ENCODE data around the gene CIAO2B.

Gene CIAO2B

GRCh38 chr16:66919569-66920298, 14.5 kb downstream of the CIAO2B start:
- no peak for DNase-seq

- DNase-seq: no peak
Observed at GRCh38 chr16:66918803-66919568, 15.2 kb downstream of the CIAO2B start, which contains the start of gene CDH16. Gene CDH16, minus strand, starts transcription at chr16:66918885. Its CDS starts 820 bp downstream, at chr16:66918065.

GRCh38 chr16:66918355-66918754, 15.8 kb downstream of the CIAO2B start:
- no peak for DNase-seq

- no peak for DNase-seq
Observed at GRCh38 chr16:66917741-66918140, 16.5 kb downstream of the CIAO2B start.

GRCh38 chr16:66916518-66916917, 17.7 kb downstream of the CIAO2B start:
- no peak for DNase-seq

GRCh38 chr16:66915041-66915440, 19.2 kb downstream of the CIAO2B start:
- no peak for DNase-seq

- DNase-seq: no peak
Observed at GRCh38 chr16:66914541-66914940, 19.7 kb downstream of the CIAO2B start.

- DNase-seq: no peak
Observed at GRCh38 chr16:66913711-66914110, 20.5 kb downstream of the CIAO2B start.

- DNase-seq: no peak
Observed at GRCh38 chr16:66913081-66913480, 21.1 kb downstream of the CIAO2B start.

- no peak for DNase-seq
Observed at GRCh38 chr16:66911801-66912200, 22.4 kb downstream of the CIAO2B start.

GRCh38 chr16:66911112-66911511, 23.1 kb downstream of the CIAO2B start:
- DNase-seq: no peak

- no peak for DNase-seq
Observed at GRCh38 chr16:66910175-66910940, 23.8 kb downstream of the CIAO2B start.

- no peak for DNase-seq
Observed at GRCh38 chr16:66908762-66909559, 25.2 kb downstream of the CIAO2B start.

- DNase-seq: no peak
Observed at GRCh38 chr16:66908116-66908515, 26.1 kb downstream of the CIAO2B start.

- no peak for DNase-seq
Observed at GRCh38 chr16:66906916-66907836, 27.0 kb downstream of the CIAO2B start.

GRCh38 chr16:66905633-66906539, 28.3 kb downstream of the CIAO2B start:
- DNase-seq: peak; percentile 62

- DNase-seq: no peak
Observed at GRCh38 chr16:66904846-66905632, 29.2 kb downstream of the CIAO2B start.

GRCh38 chr16:66904428-66904845, 29.8 kb downstream of the CIAO2B start:
- DNase-seq: no peak

Data from DMS153 (cell line).